Sigmoid colon (tissue), 7 donors: Measurements from ENCODE around the gene OR13F1. TPM values are rescaled to one million over a fixed set of nuclear protein-coding genes. Genes with fewer than 3 reads are reported as not detected.

Experiments used
- DNase-seq: peaks from one replicate; pipeline ENCODE4 v3.0.0-alpha.2; 2019
- H3K27ac ChIP-seq, 4 donors: fragments of 200-600 bp; sonication (generic); one replicate each; pipeline ENCODE4 v1.5.1; 2016 to 2019; ENCODE audit warnings: mild to moderate bottlenecking in 1 of 4
- H3K27me3 ChIP-seq, 3 donors: fragments of 200-600 bp; sonication (generic); one replicate each; pipeline ENCODE4 v1.5.1; 2019; ENCODE audit warnings: mild to moderate bottlenecking in 1 of 3
- H3K36me3 ChIP-seq, 4 donors: fragments of 200-600 bp; sonication (generic); one replicate each; pipeline ENCODE4 v1.5.1; 2016 to 2019
- H3K4me1 ChIP-seq, 4 donors: fragments of 200-600 bp; sonication (generic); one replicate each; pipeline ENCODE4 v1.5.1; 2017 to 2019
- H3K4me3 ChIP-seq, 4 donors: fragments of 200-600 bp; sonication (generic); one replicate each; pipeline ENCODE4 v1.5.1; 2017 to 2019; ENCODE audit warnings: mild to moderate bottlenecking in 2 of 4, moderate library complexity in 1 of 4
- H3K9me3 ChIP-seq, 4 donors: fragments of 200-600 bp in 3 of 4; sonication (generic) in 3 of 4; one replicate each; pipeline versions ENCODE4 v1.5.1 to v1.6.1; 2013 to 2019
- CTCF ChIP-seq, 4 experiments: fragments of 450-650 bp in 3 of 4; fragments of 200-600 bp in 1 of 4; IDR thresholded peaks; one replicate each; pipeline ENCODE4 v1.5.1; 2016 to 2019; ENCODE audit warnings: antibody characterized with exemption in 4 of 4, mild to moderate bottlenecking in 3 of 4, moderate library complexity in 2 of 4
- EP300 ChIP-seq, 4 donors: sonication (generic); formaldehyde crosslinking; IDR thresholded peaks; one replicate each; pipeline ENCODE4 v1.6.1; 2017; ENCODE audit warnings: antibody characterized with exemption in 4 of 4
- POLR2A ChIP-seq, 2 donors: fragments of 450-650 bp; IDR thresholded peaks; one replicate each; pipeline ENCODE4 v1.6.1; 2016; ENCODE audit warnings: antibody characterized with exemption in 2 of 2, mild to moderate bottlenecking in 2 of 2, moderate library complexity in 2 of 2
- POLR2AphosphoS5 ChIP-seq, 4 donors: sonication (generic); formaldehyde crosslinking; IDR thresholded peaks; one replicate each; pipeline ENCODE4 v1.6.1; 2017; ENCODE audit warnings: antibody characterized with exemption in 4 of 4
- WGBS, 2 donors: extraction: QIAGEN DNeasy Blood & Tissue Kit; methylation state at CpG; one replicate each; pipeline ENCODE4 v1.1.7; 2013; 5-methylcytosine and 5-hydroxymethylcytosine counted together
- intact Hi-C: fragments of 100-400 bp; cut with DNase I; formaldehyde crosslinking; loops from one replicate; pipeline ENCODE4 v1.15.1; 2023
- polyA plus RNA-seq, 3 donors: library from polyadenylated mRNA; stranded (reverse); fragments of 200-250 nt; gene quantifications; one replicate each; pipeline ENCODE4 v1.2.3, GENCODE V29; 2013
- total RNA-seq, 4 donors: library from RNA; depleted of rRNA; stranded (reverse); fragments of >200 nt; gene quantifications; one replicate each; pipeline ENCODE4 v1.1.0, GENCODE V29; 2016
- donor health status: healthy with polysubstance abuse.
- donor health status: Bipolar disorder and iron deficiency.
- donor health status: healthy.

OR13F1 gene
- total and polyA plus RNA-seq, 7 donors, result not detected

- no peak for DNase-seq
- WGBS, 2 donors, result 74 to 81% methylated on average over 5 of the region's 5 CpGs
- H3K27ac ChIP-seq, result no peak overlapping the region
- no peaks in the 10 kb centered on the region for H3K4me1 ChIP-seq
- H3K9me3 ChIP-seq, result no peaks in the 10 kb centered on the region
- H3K36me3 ChIP-seq, result no peaks in the 10 kb centered on the region
- H3K27me3 ChIP-seq, result no peaks in the 10 kb centered on the region
- intact Hi-C loops, result no loop called here
- H3K4me3 ChIP-seq, result no peak overlapping the region
- TF ChIP-seq POLR2A (IDR thresholded peaks at IDR 0.05), result no peak
- no peak for TF ChIP-seq EP300 (IDR thresholded peaks at IDR 0.05)
- no peak for TF ChIP-seq POLR2AphosphoS5 (IDR thresholded peaks at IDR 0.05)
- no peak for TF ChIP-seq CTCF (IDR thresholded peaks at IDR 0.05)
Observed at GRCh38 chr9:104482921-104483570, 21.0 kb upstream of the OR13F1 start.

DNA sequence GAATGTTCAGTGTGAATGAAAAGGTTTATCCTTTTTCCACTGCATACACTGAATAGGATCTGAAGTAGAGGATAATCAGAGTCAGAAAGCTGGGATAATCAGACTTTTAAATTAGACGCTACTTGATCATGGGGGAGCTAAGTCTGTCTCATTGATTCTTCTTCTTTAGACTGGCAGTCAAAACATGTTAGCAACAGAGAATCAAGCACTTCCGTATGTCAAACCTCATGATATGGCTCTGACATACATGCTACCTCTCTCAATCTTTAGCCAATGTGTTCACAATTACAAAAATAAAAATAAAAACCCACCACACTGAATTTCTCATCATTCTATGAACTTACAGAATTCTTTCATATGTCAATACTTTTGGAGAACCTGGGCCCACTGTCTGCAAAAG, 19.0 kb upstream of the OR13F1 start:
- TF ChIP-seq POLR2A (IDR thresholded peaks at IDR 0.05) (no peak), CTCF (IDR thresholded peaks at IDR 0.05) (no peak)
- no peak for DNase-seq
- no peaks in the 10 kb centered on the region for H3K27me3 ChIP-seq
- no peak overlapping the region for H3K4me3 ChIP-seq
- H3K9me3 ChIP-seq, result no peaks in the 10 kb centered on the region
- H3K36me3 ChIP-seq, result no peaks in the 10 kb centered on the region
- no peaks in the 10 kb centered on the region for H3K4me1 ChIP-seq
- intact Hi-C loops, result no loop called here
- WGBS, 2 donors, result 93 to 94% methylated on average over 2 of the region's 2 CpGs
- H3K27ac ChIP-seq, result no peak overlapping the region

GRCh38 chr9:104494808-104495207, 9.3 kb upstream of the OR13F1 start:
- WGBS, 2 donors, result 41 to 43% methylated on average over 3 of the region's 3 CpGs

GRCh38 chr9:104503440-104503839, 623 bp upstream of the OR13F1 start:
- no peaks in the 10 kb centered on the region for H3K4me1 ChIP-seq
- no peak for TF ChIP-seq CTCF (IDR thresholded peaks at IDR 0.05)
- TF ChIP-seq POLR2AphosphoS5 (IDR thresholded peaks at IDR 0.05), result no peak
- TF ChIP-seq POLR2A (IDR thresholded peaks at IDR 0.05), result no peak
- no peak for TF ChIP-seq EP300 (IDR thresholded peaks at IDR 0.05)
- intact Hi-C loops, result no loop called here

More at GRCh38 chr9:104494808-104495207, 9.3 kb upstream of the OR13F1 start:
- Histone ChIP-seq H3K27me3 (no peaks in the 10 kb centered on the region), H3K36me3 (no peaks in the 10 kb centered on the region), H3K4me3 (no peak overlapping the region), H3K27ac (no peak overlapping the region), H3K4me1 (no peaks in the 10 kb centered on the region), H3K9me3 (no peaks in the 10 kb centered on the region)
- DNase-seq, result no peak
- intact Hi-C loops, result no loop called here
- TF ChIP-seq POLR2AphosphoS5 (IDR thresholded peaks at IDR 0.05) (no peak), POLR2A (IDR thresholded peaks at IDR 0.05) (no peak), EP300 (IDR thresholded peaks at IDR 0.05) (no peak), CTCF (IDR thresholded peaks at IDR 0.05) (no peak)

GRCh38 chr9:104506565-104506964, 2.5 kb downstream of the OR13F1 start:
- intact Hi-C loops, result no loop called here
- Histone ChIP-seq H3K4me1 (no peaks in the 10 kb centered on the region), H3K4me3 (no peak overlapping the region), H3K27me3 (no peaks in the 10 kb centered on the region), H3K9me3 (no peaks in the 10 kb centered on the region), H3K27ac (no peak overlapping the region), H3K36me3 (no peaks in the 10 kb centered on the region)
- TF ChIP-seq CTCF (IDR thresholded peaks at IDR 0.05) (no peak), POLR2A (IDR thresholded peaks at IDR 0.05) (no peak)
- no peak for DNase-seq

More at GRCh38 chr9:104503440-104503839, 623 bp upstream of the OR13F1 start:
- no peak overlapping the region for H3K4me3 ChIP-seq
- no peaks in the 10 kb centered on the region for H3K36me3 ChIP-seq
- no peak for DNase-seq
- no peaks in the 10 kb centered on the region for H3K9me3 ChIP-seq
- H3K27me3 ChIP-seq, result no peaks in the 10 kb centered on the region
- no peak overlapping the region for H3K27ac ChIP-seq
